ENCODE measurements around the gene H2AZ1.
"Not testable (repeated sequence)": the region's sequence is repeated elsewhere in the genome, so short reads cannot be mapped to it uniquely, and the experiment has no call there.

Gene H2AZ1

DNA sequence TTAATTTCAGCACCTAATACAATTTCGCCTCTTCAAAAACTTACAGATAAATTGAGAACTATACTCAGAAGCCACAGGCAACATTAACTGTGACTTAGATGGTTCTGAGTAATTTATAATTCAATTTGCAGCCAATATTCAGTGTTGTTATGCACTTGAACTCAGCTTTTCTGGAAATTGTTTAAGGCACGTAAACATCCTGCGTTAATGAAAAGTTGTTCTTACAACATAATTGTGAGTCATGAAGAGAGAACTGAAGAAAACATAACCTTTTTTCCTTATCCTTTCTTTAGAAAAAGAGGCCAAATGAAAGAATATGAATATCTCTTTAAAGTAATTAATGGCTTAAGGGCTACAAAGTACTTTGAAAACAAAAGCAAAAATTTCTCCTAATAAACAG is 16.6 kb upstream of the H2AZ1 start:
- Histone ChIP-seq H3K4me1 (no peaks in the 10 kb centered on the region), H3K36me3 (ENCODE audit: control insufficient read depth, insufficient read depth, low read length) (no peaks in the 10 kb centered on the region), H3K27me3 (ENCODE audit: control insufficient read depth, insufficient read depth, low read length) (no peaks in the 10 kb centered on the region), H3K79me2 (no peaks in the 10 kb centered on the region), H3K9me3 (ENCODE audit: control insufficient read depth, low read length) (no peaks in the 10 kb centered on the region), H3K4me2 (ENCODE audit: low read length) (no peak overlapping the region), H3K9ac (no peak overlapping the region), H2AFZ (no peak overlapping the region), H3K27ac (no peak overlapping the region), H3K4me3 (ENCODE audit: low read depth, low read length) (no peak overlapping the region)
- no peak for TF ChIP-seq CTCF (IDR thresholded peaks at IDR 0.05)

DNA sequence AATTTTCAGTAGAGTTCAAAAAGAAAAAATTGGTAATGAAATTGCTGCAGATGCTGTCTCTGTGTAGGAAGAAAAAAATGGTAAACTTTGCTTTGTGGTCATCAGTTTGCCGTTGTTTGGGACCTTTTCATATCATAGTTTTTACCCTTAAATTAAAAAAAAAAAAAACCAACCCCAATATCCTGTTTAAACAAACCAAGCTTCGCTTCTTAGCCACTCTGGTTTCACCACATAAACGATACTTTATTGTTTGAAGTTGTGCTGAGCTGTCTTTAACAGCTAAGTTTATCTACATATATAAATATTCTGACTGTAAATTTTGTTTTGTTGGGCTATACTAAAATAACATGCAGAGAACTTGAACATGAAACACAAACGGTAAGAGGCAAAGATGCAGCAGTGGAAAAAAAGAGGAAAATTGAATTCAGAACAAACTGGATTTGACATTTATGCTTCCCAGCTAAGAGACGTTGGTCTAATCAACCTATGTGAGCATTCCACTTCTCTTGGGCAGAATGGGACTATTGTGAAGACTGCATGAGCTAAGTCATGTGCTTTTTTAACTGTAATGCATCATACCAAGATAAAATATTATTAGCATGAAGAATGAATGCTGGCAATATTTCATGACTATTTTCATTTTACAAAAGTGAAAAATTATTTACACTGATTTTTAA is 15.7 kb upstream of the H2AZ1 start:
- TF ChIP-seq CTCF (IDR thresholded peaks at IDR 0.05): no peak
- no peaks in the 10 kb centered on the region for H3K36me3 ChIP-seq (ENCODE audit: control insufficient read depth, insufficient read depth, low read length)
- H3K27ac ChIP-seq: no peak overlapping the region
- no peak overlapping the region for H3K4me3 ChIP-seq (ENCODE audit: low read depth, low read length)
- no peaks in the 10 kb centered on the region for H3K9me3 ChIP-seq (ENCODE audit: control insufficient read depth, low read length)
- no peak overlapping the region for H3K4me2 ChIP-seq (ENCODE audit: low read length)
- H3K27me3 ChIP-seq (ENCODE audit: control insufficient read depth, insufficient read depth, low read length): no peaks in the 10 kb centered on the region
- H3K79me2 ChIP-seq: no peaks in the 10 kb centered on the region
- no peaks in the 10 kb centered on the region for H3K4me1 ChIP-seq
- no peak overlapping the region for H3K9ac ChIP-seq
- no peak overlapping the region for H2AFZ ChIP-seq

GRCh38 chr4:99965173-99965572 is 15.1 kb upstream of the H2AZ1 start:
- Histone ChIP-seq H3K4me3 (ENCODE audit: low read depth, low read length) (no peak overlapping the region), H3K27me3 (ENCODE audit: control insufficient read depth, insufficient read depth, low read length) (no peaks in the 10 kb centered on the region), H3K79me2 (no peaks in the 10 kb centered on the region), H3K4me1 (no peaks in the 10 kb centered on the region), H3K36me3 (ENCODE audit: control insufficient read depth, insufficient read depth, low read length) (no peaks in the 10 kb centered on the region), H3K9ac (no peak overlapping the region), H3K4me2 (ENCODE audit: low read length) (no peak overlapping the region), H3K27ac (no peak overlapping the region), H3K9me3 (ENCODE audit: control insufficient read depth, low read length) (no peaks in the 10 kb centered on the region), H2AFZ (no peak overlapping the region)
- no peak for TF ChIP-seq CTCF (IDR thresholded peaks at IDR 0.05)

- no peaks in the 10 kb centered on the region for H3K27me3 ChIP-seq (ENCODE audit: control insufficient read depth, insufficient read depth, low read length)
- no peaks in the 10 kb centered on the region for H3K79me2 ChIP-seq
- no peak overlapping the region for H3K4me3 ChIP-seq (ENCODE audit: low read depth, low read length)
- H3K9ac ChIP-seq: no peak overlapping the region
- H3K4me2 ChIP-seq (ENCODE audit: low read length): no peak overlapping the region
- no peaks in the 10 kb centered on the region for H3K4me1 ChIP-seq
- no peak overlapping the region for H3K27ac ChIP-seq
- no peaks in the 10 kb centered on the region for H3K36me3 ChIP-seq (ENCODE audit: control insufficient read depth, insufficient read depth, low read length)
- no peak overlapping the region for H2AFZ ChIP-seq
- no peaks in the 10 kb centered on the region for H3K9me3 ChIP-seq (ENCODE audit: control insufficient read depth, low read length)
- TF ChIP-seq CTCF (IDR thresholded peaks at IDR 0.05): no peak
Observed at GRCh38 chr4:99961711-99962110, 11.6 kb upstream of the H2AZ1 start.

DNA sequence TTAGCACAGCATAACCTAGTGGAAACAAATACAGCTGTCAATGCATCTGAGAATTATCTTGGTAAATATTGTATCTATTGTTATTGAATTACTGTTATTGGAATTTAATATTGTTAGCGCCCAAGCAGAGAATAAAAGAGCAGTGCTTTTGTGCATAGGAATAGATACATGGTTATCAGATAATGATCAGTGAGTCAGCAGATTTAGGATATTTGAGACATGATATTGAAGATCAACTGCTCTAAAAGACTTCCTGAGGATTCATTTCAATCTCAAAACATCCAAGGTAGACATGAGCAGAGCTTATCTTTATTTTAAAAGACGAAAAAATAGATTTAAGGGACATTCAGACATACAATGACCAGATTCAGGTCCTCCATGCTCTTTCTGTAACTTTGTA is 10.6 kb upstream of the H2AZ1 start:
- H3K9ac ChIP-seq: no peak overlapping the region
- no peak overlapping the region for H3K27ac ChIP-seq
- H3K27me3 ChIP-seq (ENCODE audit: control insufficient read depth, insufficient read depth, low read length): no peaks in the 10 kb centered on the region
- H3K36me3 ChIP-seq (ENCODE audit: control insufficient read depth, insufficient read depth, low read length): no peaks in the 10 kb centered on the region
- no peak overlapping the region for H2AFZ ChIP-seq
- H3K79me2 ChIP-seq: no peaks in the 10 kb centered on the region
- no peaks in the 10 kb centered on the region for H3K9me3 ChIP-seq (ENCODE audit: control insufficient read depth, low read length)
- no peaks in the 10 kb centered on the region for H3K4me1 ChIP-seq
- TF ChIP-seq CTCF (IDR thresholded peaks at IDR 0.05): no peak
- no peak overlapping the region for H3K4me3 ChIP-seq (ENCODE audit: low read depth, low read length)
- H3K4me2 ChIP-seq (ENCODE audit: low read length): no peak overlapping the region

DNA sequence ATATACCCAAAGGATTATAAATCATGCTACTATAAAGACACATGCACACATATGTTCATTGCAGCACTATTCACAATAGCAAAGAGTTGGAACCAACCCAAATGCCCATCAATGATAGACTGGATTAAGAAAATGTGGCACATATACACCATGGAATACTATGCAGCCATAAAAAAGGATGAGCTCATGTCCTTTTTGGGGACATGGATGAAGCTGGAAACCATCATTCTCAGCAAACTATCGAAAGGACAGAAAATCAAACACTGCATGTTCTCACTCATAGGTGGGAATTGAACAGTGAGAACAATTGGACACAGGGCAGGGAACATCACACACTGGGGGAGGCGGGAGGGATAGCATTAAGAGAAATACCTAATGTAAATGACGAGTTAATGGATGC is 8.1 kb upstream of the H2AZ1 start:
- H3K9ac ChIP-seq; H3K27ac ChIP-seq; H2AFZ ChIP-seq; H3K79me2 ChIP-seq; H3K4me3 ChIP-seq (ENCODE audit: low read depth, low read length); H3K9me3 ChIP-seq (ENCODE audit: control insufficient read depth, low read length); H3K4me1 ChIP-seq; H3K36me3 ChIP-seq (ENCODE audit: control insufficient read depth, insufficient read depth, low read length); H3K27me3 ChIP-seq (ENCODE audit: control insufficient read depth, insufficient read depth, low read length); H3K4me2 ChIP-seq (ENCODE audit: low read length): not testable (repeated sequence)

Data from parathyroid adenoma (tissue), 2 donors.